GM21723 (cell line): ENCODE measurements around the gene MARCHF10.

Experiments used
- ATAC-seq: cut with Tn5 transposase; IDR thresholded peaks from one replicate; pipeline ENCODE4 v1.9.1; 2021; ENCODE audit warnings: mild to moderate bottlenecking, moderate library complexity; ENCODE audit not compliant: unreplicated experiment

MARCHF10 gene

GRCh38 chr17:62755141-62755851 is 52.8 kb downstream of the MARCHF10 start:
- ATAC-seq, result no peak

GRCh38 chr17:62754631-62755030 is 53.5 kb downstream of the MARCHF10 start:
- ATAC-seq, result no peak

GRCh38 chr17:62753562-62753961 is 54.6 kb downstream of the MARCHF10 start:
- ATAC-seq, result no peak

GRCh38 chr17:62751060-62751691 is 56.9 kb downstream of the MARCHF10 start:
- no peak for ATAC-seq

- no peak for ATAC-seq
Observed at GRCh38 chr17:62750631-62751051, 57.5 kb downstream of the MARCHF10 start.

- no peak for ATAC-seq
Observed at GRCh38 chr17:62749926-62750325, 58.2 kb downstream of the MARCHF10 start.

GRCh38 chr17:62746941-62747340 is 61.2 kb downstream of the MARCHF10 start:
- no peak for ATAC-seq

GRCh38 chr17:62745806-62746205 is 62.3 kb downstream of the MARCHF10 start:
- no peak for ATAC-seq

GRCh38 chr17:62744259-62744658 is 63.9 kb downstream of the MARCHF10 start:
- no peak for ATAC-seq

GRCh38 chr17:62741290-62741689 is 66.8 kb downstream of the MARCHF10 start:
- no peak for ATAC-seq

- ATAC-seq, result no peak
Observed at GRCh38 chr17:62739645-62740388, 68.3 kb downstream of the MARCHF10 start.

- ATAC-seq, result no peak
Observed at GRCh38 chr17:62738281-62738680, 69.8 kb downstream of the MARCHF10 start.

GRCh38 chr17:62737513-62737912 is 70.6 kb downstream of the MARCHF10 start:
- ATAC-seq, result no peak

GRCh38 chr17:62735044-62735651 is 73.0 kb downstream of the MARCHF10 start:
- no peak for ATAC-seq

- no peak for ATAC-seq
Observed at GRCh38 chr17:62732125-62732524, 76.0 kb downstream of the MARCHF10 start.

- no peak for ATAC-seq
Observed at GRCh38 chr17:62727916-62728672, 80.0 kb downstream of the MARCHF10 start.

GRCh38 chr17:62725791-62726249 is 82.3 kb downstream of the MARCHF10 start:
- no peak for ATAC-seq

GRCh38 chr17:62724398-62725146 is 83.5 kb downstream of the MARCHF10 start:
- ATAC-seq, result peak; percentile 94

- no peak for ATAC-seq
Observed at GRCh38 chr17:62723842-62724241, 84.3 kb downstream of the MARCHF10 start.

- ATAC-seq, result no peak
Observed at GRCh38 chr17:62722625-62723024, 85.5 kb downstream of the MARCHF10 start.
